ENCODE measurements around the gene TMPRSS6.

The TMPRSS6 gene

GRCh38 chr22:37046589-37046988 is 62.9 kb downstream of the TMPRSS6 start:
- no peak for DNase-seq

DNA sequence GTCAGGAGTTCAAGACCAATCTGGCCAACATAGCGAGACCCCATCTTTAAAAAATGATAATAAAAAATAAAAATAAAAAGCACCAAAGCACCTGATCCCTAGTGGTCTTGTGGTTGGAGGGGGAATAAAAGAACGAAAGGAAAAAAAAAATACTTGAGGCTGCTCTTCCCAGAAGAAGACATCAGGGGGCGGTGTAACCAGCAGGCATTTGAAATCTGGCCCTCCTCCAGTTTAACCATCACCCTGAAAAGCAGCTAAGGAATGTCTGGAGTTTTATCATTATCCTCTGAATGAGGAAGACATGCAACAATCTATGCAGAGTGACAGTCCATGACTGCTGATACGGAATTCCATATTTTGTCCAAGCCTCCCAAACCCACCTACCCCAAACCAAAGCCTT is 63.6 kb downstream of the TMPRSS6 start:
- no peak for DNase-seq

GRCh38 chr22:37044634-37045625 is 64.6 kb downstream of the TMPRSS6 start:
- DNase-seq, result no peak

DNA sequence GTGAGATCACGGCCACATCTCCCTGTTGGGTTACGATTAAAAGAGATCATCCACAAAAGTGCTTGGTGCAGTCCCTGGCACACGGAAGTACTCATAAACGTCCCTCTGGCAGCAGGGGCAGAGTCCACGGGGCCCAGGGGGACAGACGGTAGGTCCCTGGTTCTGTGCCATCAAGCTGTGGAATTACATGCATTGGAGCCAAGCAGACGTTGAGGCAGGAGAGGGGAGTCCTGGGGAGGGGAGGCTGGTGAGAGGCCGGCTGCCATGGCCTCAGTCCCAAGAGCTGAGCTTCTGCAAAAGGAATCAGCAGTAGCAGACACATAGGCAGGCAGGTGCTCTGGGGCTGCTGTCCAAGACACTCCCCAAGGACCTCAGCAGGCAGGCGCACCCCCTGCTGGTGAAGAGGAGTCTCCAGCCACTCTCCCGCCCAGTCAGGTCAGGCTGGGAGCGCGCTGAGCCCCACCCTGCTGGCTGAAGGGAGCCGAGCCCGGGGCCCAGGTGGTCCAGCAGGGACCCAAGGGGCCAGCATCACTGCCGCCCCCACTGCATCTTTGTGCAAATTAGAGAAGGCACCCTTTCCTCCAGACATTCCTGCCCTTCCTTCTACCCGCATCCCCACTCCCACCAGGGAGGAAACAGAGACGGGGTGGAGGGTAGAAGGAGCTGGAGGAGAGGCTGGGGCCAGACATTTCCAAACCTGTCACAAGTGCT is 65.5 kb downstream of the TMPRSS6 start:
- DNase-seq, result no peak

- no peak for DNase-seq
Measured at GRCh38 chr22:37043209-37043827, 66.2 kb downstream of the TMPRSS6 start.

DNA sequence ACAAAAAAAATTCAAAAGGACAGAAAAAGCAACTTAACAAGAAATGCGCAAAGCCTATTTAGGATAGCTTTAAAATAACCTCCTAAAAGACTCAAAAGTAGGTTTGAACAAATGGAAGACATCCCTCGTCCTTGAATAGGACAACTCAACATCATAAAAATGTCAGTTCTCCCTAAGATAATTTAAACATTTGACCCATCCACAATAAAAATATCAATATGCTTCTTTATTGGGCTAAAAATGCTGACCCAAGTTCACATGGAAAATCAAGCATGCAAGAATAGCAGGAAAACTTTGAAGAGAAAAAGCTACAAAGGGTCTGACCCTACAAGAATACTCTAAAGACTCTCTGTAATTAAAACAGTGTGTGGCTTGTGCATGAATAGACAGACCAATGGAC is 70.0 kb downstream of the TMPRSS6 start:
- DNase-seq, result no peak

- DNase-seq, result no peak
Measured at GRCh38 chr22:37037669-37038068, 71.8 kb downstream of the TMPRSS6 start.

GRCh38 chr22:37036655-37037377 is 72.7 kb downstream of the TMPRSS6 start:
- DNase-seq, result no peak

DNA sequence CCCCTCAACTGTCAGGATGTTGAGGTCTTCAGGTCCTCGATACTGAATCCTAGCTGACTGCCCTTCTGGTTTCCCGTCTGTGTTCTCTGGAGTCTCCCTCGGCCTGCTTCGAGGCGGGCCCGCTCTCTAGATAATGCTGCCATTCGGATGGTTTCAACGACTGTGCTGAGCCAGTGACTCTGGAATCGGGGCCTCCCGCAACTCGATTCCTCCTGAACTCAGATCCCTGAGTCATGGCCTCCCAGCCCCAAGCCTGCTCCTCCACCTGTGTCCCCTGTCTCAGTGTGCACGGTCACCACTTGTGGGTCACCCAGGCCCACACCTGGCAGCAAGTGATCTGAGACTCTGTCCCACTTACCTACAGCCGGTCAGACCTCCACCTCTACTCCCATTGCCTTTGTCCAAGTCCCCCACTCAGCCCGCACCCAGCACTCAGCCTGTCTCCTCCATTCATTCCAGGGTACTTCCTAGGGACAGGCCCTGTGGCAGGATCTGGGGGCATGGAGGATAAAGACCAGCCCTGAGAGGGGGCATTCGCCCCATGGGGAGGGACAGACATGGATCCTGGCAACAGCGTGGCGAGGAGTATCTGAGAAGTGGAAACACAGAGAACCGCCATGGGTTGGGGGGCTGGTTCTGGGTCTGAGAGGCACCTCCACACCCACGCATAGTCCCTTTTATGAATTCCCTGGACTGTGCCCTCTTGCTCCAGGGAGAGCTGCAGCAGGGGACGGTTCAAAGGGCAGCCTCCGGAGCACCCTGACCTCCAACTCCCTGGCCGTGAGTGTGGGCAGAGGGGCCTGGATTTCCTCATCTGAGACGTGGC is 75.7 kb downstream of the TMPRSS6 start:
- DNase-seq, result no peak

DNA sequence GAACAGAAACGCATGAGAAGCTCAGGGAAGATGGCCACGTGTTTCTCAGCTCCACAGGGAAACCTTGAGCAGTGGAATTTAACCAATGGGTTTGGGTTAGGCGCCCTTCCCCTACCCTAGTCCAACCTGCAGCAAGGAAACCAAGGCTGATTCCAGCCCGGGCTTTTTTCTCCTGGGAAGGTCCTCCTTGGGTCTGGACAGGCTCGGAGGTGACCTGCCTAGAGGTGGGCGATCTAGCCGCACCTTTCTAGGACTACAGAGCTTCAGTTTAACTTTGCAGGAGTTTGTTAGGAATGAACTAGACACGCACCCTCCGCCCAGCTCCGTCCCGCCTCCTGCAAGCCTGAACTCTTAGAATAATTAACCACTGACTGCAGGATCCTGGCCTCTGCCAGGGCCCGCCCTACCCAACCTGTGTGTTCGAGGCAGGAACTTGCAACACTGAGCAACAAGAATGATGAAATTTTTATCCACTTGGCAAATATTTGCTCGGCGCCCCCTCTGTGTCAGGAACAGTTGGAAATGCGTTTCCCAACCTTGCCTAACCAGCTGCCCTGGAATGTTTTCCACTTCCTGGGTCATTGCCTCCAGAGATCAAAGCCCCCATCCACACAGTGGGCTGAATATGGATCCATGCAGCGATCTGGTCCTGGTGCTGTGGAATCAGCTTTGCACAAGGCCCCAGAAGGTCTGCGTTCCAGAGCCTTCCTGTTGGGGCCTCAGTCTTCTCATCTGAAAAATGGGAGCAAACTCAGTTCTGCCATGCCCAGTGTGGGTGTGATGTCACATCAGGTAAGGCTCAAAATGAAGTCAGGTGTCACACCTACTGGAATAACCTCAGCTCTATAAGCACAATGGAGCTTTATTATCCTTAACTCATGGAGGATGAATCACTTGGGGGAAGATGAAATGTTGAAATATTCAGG is 76.7 kb downstream of the TMPRSS6 start:
- DNase-seq, result no peak

- DNase-seq, result no peak
Measured at GRCh38 chr22:37032134-37032534, 77.4 kb downstream of the TMPRSS6 start.

DNA sequence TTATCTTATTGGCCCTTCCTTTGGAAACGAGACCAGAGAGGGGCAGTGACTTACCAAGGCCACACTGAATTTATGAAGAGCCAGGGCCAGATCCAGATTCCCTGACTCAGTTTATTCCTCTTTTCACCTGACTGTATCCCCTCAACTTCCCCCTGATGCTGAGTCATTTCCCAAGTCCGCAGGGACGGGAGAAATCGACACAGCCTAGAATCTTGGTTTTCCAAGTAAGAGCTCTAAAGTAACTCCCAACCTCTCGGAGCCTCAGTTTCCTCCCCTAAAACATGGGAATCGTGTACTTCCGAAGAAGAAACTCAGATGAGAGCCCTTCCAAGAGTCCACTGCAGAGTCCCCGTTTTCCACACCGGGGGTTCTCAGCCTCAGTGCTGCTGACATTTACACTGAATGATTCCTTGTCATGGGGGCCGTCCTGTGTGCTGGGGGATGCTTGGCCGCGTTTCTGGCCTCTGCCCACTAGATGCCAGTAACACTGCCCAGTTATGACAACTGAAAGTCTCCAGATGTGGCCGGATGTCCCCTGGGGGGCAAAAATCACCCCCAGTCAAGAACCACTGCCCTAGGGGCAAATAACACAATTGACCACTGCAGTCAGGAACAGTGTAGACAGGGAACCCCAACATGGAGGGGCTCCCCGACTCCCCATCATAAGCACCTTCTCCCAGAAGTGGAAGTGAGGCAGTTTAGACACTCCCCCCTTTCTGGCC is 78.8 kb downstream of the TMPRSS6 start:
- no peak for DNase-seq

GRCh38 chr22:37028692-37029674 is 80.5 kb downstream of the TMPRSS6 start:
- DNase-seq, result no peak

- DNase-seq, result no peak
Measured at GRCh38 chr22:37027556-37027955, 82.0 kb downstream of the TMPRSS6 start.

DNA sequence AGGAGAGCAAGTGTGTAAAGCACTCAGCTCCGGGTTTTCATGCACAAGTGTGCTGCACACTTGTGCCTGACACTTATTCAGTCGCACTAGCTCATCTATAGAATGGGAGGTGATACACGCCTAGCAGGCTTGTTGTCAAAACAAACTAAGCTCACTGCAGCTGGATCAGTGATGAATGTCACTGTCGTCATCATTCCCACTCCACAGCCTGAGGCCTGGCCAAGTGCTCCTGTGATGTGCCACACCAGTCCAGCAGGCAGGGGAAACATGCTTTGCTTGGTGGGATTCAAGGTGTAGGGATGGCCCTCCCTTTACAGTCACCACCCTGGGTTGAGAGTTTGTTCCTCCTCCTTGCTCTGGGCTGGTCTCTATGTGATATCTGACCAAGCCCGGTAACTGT is 83.2 kb downstream of the TMPRSS6 start:
- no peak for DNase-seq

- no peak for DNase-seq
Measured at GRCh38 chr22:37025500-37026070, 83.9 kb downstream of the TMPRSS6 start.

DNA sequence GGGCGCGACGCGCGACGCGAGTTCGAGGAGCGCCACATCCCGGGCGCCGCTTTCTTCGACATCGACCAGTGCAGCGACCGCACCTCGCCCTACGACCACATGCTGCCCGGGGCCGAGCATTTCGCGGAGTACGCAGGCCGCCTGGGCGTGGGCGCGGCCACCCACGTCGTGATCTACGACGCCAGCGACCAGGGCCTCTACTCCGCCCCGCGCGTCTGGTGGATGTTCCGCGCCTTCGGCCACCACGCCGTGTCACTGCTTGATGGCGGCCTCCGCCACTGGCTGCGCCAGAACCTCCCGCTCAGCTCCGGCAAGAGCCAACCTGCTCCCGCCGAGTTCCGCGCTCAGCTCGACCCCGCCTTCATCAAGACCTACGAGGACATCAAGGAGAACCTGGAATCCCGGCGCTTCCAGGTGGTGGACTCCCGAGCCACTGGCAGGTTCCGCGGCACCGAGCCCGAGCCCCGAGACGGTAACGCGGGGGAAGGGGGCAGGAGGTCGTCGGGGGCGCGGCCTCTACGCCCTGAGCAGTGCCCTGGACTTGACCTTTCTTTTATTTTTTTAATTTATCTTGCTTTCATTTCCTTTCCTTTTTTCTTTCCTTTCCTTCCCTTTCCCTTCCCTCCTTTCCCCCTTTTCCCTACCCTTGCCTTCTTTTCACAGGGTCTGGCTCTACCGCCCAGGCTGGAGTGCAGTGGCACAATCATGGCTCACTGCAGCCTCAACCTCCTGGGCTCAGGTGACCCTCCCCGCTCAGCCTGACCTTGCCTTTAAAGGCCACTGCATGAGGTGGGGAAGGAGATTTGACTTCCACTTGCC is 85.0 kb downstream of the TMPRSS6 start:
- DNase-seq, result no peak
